ENCODE results near the gene MRPL37.

GRCh38 chr1:54167422-54168139 is 32.4 kb upstream of the MRPL37 start:
- no peak for TF ChIP-seq POLR2A (IDR thresholded peaks at IDR 0.05)
- TF ChIP-seq, protein P1, sequence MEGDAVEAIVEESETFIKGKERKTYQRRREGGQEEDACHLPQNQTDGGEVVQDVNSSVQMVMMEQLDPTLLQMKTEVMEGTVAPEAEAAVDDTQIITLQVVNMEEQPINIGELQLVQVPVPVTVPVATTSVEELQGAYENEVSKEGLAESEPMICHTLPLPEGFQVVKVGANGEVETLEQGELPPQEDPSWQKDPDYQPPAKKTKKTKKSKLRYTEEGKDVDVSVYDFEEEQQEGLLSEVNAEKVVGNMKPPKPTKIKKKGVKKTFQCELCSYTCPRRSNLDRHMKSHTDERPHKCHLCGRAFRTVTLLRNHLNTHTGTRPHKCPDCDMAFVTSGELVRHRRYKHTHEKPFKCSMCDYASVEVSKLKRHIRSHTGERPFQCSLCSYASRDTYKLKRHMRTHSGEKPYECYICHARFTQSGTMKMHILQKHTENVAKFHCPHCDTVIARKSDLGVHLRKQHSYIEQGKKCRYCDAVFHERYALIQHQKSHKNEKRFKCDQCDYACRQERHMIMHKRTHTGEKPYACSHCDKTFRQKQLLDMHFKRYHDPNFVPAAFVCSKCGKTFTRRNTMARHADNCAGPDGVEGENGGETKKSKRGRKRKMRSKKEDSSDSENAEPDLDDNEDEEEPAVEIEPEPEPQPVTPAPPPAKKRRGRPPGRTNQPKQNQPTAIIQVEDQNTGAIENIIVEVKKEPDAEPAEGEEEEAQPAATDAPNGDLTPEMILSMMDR (IDR thresholded peaks at IDR 0.05): no peak

All from right lobe of liver (tissue), 4 donors.